Measurements from ENCODE around the gene EEF2KMT.
A peak's percentile ranks its signal among the peaks of the same experiment; 100 is the strongest.
"Not testable (repeated sequence)": the region's sequence is repeated elsewhere in the genome, so short reads cannot be mapped to it uniquely, and the experiment has no call there.

The EEF2KMT gene

DNA sequence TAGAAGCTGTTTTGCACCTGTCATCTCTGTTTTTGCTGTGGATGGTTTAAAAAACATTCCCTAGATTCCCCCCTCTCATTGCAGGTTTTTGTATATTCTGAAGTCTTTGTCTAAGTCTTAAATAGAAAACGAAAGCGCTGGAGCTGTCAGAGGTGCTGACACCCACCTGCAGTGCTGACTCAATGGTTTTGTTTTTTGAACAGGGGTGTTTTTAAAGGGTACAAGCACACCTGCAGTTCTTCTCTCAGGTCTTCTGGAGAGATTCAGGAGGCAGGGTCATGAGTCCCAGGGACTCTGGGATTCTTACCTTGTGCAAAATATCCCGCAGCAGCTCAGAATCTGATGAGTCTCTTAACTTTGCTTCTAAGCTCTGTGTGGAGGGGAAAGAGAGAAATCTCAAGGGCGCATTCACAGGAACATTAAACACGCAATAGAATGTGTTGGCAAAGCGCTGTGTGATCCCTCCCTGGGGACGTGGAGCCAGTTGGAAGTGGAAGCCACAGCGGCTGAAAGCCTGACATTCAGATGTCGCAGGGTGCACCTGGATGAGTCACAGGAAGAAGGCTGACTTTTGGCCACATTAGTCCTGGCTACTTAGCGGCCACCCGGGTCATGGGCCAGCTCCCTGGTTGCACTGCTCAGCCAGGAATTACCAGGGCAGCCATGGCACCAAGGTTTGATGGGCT, 2.3 kb downstream of the EEF2KMT start:
- not testable (repeated sequence) for DNase-seq (ENCODE audit: low spot score)

DNA sequence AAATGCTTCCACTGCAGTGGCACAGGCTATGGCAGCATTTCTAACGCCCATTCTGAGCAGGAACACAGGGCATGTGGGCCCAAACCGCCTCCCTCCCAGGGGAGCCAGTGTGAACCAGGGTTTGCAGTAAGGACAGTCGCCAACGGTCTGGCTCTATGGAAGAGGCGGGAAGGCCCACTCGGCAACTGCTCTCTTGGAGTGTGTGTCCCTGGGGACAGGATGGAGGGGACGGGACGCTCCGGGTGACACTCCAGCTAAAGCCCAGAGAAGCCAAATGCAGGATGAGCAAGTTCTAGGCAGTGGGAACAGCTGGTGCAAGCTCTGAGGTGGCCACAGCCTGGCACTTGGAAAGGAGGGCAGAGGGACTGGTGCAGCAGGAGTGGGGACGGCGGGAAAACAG, 3.8 kb downstream of the EEF2KMT start:
- DNase-seq (ENCODE audit: low spot score), result not testable (repeated sequence)

DNA sequence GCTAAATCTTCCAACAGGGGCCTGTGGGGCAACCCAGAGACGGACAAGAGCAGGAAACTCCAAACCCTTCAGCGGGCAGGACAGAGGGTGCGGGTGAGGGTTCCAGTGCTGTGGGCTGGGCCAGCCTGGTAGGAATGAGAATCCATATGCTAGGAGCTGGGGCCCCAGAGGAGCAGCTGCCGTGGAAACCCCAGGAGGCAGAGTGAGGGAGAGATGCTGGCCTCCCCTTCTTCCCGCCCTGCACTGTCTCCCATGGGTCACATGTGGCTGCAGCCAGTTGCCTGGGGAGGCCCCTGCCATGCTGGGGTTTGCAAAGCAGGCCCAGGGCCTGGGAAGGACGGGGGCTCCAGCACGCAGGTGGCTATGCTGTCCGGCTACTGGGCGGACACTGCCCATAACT, 4.5 kb downstream of the EEF2KMT start:
- DNase-seq (ENCODE audit: low spot score), result not testable (repeated sequence)

DNA sequence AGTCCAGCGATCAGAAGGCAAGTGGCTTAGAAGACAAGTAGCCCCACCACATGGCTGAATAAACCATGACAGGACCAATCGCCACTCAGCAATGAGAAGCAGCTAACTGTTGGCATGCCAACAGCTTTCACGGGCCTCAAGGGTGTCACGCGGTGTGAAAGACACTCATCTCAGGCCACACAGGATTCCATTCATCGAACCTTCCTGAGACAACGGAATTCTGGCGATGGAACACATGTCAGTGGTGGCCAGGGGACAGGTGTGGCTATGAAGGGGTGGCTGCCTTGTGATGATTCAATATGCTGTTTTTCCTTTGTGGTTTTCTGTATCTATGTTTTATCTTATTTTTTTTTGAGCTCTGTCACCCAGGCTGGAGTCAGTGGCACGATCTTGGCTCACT, 7.0 kb downstream of the EEF2KMT start:
- DNase-seq (ENCODE audit: low spot score), result not testable (repeated sequence)

DNA sequence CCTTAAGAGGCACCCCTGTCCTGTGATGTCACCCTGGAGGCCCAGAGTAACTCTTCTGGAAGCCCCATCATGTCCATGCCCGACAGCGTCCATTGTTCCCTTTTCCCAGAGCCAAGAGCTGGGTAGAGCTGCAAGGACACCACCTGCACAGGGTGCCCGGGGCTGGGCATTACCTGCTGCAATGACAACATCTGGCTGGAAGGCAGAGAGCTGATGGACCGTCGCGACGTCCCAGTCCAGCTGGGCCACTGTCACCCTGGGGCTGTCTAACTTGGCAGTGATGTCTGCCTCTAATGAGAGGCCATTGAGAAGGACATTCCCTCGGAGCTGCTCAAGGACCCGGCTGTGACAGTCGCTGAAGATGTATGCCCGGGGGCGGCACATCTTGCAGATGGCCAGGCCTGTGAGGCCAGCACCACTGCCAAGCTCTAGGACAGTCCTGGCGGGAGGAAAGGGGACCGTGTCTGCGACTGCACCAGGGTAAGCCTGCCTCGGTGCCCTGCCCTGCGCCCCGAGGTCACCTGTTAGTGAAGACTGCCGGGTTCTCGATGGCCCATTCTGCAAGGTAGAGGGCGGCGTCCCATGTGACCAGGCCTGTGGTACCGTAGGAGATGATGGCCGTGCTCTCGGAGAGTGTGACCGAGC, 7.6 kb downstream of the EEF2KMT start:
- not testable (repeated sequence) for DNase-seq (ENCODE audit: low spot score)

DNA sequence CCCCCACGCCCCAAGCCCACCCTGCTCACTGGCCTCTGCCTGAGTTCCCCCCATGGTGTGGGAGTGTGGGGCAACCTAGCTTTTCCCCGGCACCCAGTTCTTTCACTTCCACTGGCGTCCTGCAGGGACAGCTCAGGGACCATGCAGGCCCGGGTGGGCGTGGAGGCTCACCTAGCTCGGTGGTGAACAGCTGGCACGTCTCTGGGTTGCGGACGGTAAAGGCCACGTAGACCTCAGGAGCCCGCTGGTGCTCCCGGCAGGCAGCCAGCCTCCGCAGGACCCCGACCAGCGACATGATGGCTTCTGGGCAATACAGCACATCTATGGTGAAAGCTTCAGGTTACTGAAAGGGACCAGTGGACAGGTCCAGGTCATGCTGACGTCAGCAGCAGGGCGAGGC, 8.7 kb downstream of the EEF2KMT start:
- not testable (repeated sequence) for DNase-seq (ENCODE audit: low spot score)

DNA sequence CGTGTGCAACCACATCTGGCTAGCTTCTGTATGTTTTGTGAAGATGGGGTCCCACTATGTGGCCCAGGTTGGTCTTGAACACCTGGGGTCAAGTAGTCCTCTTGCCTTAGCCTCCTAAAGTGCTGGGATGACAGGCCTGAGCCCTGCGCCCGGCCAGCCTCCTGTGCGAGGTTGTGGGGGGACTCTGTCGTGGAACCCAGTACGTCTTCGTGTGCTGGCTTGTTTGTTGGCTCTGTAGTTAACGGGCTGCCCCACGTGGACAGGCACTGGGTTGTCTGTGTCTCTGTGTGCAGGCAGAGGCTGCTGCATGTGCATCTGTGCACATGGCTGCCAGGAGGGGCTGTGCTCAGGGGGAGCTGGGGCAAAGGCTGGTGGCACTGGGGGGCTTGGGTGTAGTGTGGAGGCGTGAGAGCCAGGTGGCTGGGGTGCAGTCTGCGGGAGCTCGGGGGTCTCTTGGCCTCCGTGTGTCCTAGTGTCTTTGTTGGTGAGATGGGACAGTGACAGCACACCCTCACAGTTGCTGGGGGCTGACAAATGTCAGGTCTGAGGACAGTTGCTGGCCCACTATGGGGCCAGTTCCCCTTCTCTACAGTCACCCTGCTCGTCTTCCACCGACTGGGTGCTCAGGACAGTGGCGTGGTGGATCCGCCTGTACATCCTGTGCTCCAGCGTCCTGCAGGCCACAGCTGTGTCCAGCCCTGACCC, 9.4 kb downstream of the EEF2KMT start:
- not testable (repeated sequence) for DNase-seq (ENCODE audit: low spot score)

DNA sequence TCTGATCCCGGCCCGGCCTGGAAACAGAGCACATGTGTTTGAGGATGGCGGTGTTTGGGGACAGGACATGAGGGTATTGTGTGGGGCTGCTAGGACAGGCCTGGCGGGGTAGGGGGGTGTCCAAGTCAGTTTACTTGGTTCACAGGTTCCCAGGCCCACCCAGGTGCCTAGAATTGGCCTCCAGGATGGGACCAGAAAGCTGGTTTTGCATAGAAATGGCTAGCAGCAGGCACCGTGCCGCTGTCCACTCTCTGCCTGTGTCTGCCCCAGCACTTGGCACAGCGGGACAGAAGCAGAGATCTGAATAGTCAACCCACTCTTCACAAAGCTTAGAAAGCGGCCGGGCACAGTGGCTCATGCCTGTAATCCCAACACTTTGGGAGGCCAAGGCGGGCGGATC, 11.9 kb downstream of the EEF2KMT start:
- not testable (repeated sequence) for DNase-seq (ENCODE audit: low spot score)

DNA sequence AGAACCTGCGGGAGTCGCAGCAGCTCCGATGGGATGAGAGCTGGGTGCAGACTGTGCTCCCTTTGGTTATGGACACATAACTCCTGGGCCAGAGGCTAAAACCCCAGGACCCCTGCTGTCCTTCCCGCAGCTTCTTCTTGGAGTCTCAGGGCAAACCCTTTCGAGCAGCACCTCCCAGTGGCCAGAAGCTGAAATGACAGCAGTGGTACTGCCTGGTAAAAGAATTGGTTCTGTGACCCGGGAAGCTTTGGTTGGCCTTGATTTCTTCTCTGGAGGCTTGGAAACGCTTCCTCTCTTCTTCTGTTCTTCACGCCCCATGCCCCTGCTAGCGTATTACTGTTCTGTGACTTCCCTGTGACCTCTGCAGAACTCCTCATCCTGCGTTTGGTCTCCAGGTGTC, 12.8 kb downstream of the EEF2KMT start:
- DNase-seq (ENCODE audit: low spot score), result peak; percentile 61

DNA sequence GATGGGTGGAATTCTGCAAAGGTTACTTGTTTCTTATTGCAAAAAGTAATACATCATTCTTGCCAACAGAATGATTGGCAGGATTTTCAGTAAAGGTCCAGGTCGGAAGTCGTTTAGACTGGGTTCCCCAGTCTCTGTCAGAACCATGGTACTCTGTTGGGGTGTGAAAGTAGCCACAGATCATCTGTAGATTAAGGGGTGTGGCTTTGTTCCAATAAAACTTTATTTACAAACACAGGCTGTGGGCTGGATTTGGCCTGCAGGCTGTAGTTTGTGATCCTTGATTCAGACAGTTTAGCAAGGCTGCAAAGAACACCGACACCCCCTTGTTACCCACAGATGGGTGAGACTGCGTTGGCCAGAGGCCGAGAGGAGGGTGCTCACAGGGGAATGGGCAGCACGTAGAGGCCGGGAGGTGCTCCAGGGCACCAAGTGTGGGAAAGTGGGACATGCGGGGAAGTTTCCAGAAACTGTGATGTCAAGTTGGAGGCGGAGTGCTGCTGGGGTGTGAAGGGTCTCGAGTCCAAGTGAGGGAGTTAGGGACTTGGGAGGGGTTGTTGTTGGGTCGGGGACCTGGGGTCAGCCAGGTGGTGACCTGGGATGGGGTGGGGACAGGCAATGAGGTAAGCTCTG, 13.4 kb downstream of the EEF2KMT start:
- DNase-seq (ENCODE audit: low spot score), result not testable (repeated sequence)

DNA sequence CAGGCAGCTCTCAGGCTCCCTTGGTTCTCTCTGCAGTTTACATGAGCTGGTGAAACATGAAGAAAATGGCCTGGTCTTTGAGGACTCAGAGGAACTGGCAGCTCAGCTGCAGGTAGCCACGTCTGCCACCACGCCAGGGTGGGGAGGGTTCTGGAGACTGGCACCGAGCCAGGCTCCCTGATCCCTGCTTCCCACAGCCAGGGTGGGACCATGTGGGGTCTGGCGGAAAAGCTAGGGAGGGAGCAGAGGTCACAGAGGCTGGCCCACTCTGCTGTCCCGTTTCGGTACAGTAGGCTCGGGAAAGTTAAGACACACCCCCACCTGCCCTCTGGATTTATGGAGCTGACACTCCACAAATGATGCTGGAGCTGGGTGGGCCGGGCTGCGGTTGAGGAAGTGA, 13.9 kb downstream of the EEF2KMT start:
- DNase-seq (ENCODE audit: low spot score), result not testable (repeated sequence)

DNA sequence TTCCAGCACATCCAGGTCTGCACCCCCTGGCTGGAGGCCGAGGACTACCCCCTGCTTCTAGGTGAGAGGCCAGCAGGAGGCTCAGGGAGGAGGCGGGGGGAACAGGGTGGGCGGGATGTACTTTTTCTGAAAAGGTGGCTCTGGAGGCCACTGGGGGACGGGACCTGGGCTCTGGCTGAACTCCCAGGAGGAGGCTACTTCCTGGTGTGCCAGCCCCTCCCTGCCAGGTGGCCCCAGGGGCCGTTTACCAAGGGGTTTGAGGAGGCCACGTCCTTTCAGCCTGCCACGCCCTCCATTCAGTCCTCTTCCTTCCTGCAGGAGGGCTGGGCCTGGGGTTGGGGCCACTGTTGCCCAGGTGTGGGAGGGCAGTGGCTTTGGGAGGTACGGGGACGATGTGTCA, 16.6 kb downstream of the EEF2KMT start:
- not testable (repeated sequence) for DNase-seq (ENCODE audit: low spot score)

DNA sequence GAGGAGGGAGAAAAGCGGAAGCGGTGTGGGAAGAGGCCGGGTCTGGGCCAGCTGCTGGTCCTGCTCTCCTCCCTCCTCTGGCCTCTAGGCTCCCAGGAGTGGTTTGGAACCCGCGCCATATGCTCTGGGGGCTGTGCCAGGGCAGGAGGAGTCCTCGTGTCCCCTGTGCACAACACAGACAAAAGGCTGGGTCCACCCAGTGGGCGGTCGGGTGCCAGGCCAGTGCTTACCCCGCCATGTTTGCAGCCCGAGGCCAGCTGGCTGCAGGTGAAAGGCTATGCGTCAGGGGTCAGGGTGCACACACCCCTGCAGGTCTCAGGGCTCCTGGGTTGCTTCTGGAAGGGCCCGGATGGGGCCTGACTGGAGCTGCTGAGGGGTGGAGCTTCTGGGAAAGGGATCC, 17.1 kb downstream of the EEF2KMT start:
- DNase-seq (ENCODE audit: low spot score), result not testable (repeated sequence)

DNA sequence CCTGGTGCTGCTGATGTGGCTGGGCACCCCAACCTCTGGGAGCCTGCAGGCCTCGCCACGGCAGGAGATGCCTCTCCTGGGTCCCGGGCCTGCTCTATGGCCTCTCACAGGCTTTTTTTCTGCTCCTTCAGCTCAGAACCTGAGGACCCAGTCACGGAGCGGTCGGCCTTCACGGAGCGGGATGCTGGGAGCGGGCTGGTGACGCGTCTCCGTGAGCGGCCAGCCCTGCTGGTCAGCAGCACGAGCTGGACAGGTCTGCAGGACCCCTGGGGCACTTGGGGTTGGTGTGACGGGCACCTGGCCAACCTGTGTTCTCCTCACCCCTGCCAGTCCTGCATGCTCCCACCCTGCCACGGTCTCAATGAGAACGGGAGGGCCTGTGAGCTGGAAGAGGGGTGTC, 19.0 kb downstream of the EEF2KMT start:
- DNase-seq (ENCODE audit: low spot score), result no peak

DNA sequence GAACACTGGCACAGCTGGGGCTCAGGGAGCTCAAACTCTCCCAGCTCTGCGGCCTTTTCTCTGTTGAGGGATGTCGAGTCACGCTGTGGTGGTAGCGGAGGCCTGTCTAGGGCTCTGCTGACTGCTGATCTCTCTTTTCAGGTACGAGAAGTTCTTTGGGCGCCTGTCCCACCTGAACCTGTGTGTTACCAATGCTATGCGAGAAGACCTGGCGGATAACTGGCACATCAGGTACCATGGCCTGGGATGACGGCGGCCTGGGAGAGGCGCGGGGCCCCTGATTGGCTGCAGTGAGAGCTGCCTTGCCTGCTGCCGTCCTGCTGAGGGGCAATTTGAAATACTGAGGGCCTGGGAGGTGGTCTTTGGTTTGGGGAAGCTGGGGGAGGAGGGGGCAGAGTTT, 20.3 kb downstream of the EEF2KMT start:
- DNase-seq (ENCODE audit: low spot score), result no peak

DNA sequence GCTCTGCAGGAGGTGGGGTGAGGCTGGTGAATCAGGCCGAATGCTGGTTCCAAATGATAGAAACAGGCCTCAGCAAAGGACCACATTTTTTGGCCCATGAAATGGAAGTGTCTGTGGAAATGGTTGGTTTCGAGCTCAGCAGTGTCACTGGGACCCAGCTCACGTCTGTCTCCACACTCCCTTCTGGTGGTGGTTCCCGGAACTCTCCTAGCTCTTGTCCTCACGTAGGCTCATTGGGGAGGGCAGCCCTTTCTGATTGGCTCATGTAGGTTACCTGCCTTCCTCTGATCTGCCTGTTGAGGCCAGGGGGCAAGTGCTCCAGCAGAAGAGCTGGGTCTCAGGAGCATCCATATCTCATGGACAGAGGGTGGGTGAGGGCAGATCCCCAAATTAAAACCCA, 22.0 kb downstream of the EEF2KMT start:
- DNase-seq (ENCODE audit: low spot score), result no peak

DNA sequence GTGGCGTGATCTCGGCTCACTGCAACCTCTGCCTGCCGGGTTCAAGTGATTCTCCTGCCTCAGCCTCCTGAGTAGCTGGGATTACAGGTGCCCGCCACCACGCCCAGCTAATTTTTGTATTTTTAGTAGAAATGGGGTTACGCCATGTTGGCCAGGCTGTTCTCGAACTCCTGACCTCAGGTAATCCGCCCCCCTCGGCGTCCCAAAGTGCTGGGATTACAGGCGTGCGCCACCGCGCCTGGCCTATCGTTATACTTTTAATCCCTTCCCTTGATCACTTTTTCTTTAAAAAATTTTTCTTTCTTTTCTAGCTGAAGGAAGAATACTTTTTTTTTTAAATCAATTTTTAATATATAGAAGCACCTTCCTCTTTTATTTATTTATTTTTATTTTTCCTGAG, 23.8 kb downstream of the EEF2KMT start:
- not testable (repeated sequence) for DNase-seq (ENCODE audit: low spot score)

DNA sequence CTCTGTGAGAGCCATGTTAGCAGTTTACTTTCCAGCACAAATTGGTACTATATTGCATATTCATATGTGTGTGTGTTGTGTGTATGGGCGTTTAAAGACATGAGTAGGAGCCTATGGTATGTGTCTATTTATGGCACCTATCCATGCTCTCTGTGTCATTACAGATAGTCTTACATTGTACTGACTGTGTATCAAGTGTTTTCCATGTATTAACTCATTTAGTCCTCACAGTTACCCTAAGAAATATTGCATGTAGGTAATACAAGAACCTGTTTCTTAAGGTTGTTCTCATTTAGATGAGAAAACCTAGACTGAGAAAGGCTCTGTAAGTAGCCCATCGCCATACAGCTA, 24.3 kb downstream of the EEF2KMT start:
- no peak for DNase-seq (ENCODE audit: low spot score)

DNA sequence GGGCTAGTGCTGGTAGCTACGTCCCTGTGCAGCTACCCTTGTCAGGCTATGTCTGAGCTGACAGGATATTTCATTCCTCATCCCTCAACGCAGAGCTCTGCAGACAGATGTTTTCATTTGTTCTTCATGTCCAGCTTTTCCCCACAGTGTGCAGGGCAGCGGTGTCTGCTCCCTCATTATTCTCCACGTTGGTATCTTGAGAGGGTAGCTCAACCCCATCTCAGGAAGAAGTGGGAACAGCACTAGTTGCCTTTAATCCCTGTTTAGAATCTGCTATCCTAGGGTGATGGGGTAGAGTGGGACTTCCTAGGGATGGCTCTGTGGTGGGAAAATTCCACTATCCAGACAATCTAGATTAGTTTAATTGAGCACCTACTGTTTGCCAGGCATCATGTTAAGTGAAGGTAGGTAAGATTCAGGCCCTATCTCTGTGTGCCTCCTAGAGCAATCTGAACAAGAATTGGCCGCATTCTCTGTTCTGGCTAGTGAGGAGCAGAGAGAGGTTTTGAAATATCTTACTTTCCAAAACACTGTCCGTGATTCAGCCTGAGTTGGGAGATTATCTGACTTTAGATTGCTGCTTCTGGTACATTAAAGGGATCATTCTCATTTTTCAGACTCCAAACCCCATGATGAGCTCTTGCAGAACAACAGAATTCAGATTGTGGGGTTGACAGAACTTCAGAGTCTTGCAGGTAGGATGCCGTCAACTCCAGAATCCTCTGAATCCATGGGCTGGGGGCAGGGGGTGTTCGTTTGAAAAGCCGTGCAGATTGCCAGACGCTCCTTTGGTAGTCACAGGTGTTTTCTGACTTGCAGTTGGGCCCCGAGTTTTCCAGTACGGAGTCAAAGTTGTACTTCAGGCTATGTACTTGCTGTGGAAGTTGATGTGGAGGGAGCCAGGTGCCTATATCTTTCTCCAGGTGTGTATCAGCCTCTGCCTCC, 25.0 kb downstream of the EEF2KMT start:
- no peak for DNase-seq (ENCODE audit: low spot score)

DNA sequence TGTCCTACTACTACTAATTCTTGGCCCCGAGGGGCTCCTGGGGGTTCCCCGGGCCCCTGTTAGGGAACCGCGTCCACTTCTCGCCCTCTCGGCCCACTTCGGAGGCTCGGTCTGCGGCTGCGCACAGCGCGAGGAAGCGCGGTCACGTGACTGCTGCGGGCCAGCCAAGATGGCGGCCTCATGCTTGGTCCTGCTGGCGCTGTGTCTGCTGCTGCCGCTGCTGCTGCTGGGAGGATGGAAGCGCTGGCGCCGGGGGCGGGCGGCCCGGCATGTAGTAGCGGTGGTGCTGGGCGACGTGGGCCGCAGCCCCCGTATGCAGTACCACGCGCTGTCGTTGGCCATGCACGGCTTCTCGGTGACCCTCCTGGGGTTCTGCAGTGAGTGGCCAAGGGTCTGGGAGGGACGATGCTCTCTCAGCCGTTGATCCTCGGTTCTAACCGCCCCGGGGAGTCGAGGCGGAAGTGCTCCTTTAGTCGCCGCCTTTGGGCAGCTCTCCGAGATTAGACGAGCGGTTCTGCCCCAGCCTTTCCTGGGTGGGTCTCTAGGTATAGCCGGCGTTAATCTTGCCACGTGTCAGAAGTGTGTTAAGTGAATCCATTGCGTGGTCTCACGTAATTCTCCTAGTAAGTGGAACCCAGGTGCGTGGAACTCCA, 25.8 kb downstream of the EEF2KMT start, which contains the start of gene ALG1:
Gene ALG1 (plus strand): TSS at position 163 of the 653 bp plus-strand sequence. CDS start 7 bp downstream, at position 170.
- DNase-seq (ENCODE audit: low spot score), result peak; percentile 97

DNA sequence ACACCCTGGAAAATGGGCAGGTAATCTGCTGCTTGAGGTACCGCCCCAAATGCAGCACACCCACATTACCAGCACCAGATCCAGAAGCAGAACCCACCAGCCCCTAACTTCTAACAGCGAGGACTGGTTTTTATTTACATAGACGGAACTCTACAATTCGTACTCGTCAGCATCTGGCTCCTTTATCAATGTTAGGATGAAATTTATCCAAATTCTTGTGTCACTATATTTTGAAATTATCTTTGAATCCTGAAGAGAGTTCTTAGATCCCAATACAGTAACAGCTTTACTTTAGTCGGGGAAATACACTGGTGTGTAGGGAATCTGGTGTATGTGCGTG, 26.3 kb downstream of the EEF2KMT start:
- no peak for DNase-seq (ENCODE audit: low spot score)

Measured in D341Med (cell line).